ENCODE measurements around the gene DLL4.

The DLL4 gene

DNA sequence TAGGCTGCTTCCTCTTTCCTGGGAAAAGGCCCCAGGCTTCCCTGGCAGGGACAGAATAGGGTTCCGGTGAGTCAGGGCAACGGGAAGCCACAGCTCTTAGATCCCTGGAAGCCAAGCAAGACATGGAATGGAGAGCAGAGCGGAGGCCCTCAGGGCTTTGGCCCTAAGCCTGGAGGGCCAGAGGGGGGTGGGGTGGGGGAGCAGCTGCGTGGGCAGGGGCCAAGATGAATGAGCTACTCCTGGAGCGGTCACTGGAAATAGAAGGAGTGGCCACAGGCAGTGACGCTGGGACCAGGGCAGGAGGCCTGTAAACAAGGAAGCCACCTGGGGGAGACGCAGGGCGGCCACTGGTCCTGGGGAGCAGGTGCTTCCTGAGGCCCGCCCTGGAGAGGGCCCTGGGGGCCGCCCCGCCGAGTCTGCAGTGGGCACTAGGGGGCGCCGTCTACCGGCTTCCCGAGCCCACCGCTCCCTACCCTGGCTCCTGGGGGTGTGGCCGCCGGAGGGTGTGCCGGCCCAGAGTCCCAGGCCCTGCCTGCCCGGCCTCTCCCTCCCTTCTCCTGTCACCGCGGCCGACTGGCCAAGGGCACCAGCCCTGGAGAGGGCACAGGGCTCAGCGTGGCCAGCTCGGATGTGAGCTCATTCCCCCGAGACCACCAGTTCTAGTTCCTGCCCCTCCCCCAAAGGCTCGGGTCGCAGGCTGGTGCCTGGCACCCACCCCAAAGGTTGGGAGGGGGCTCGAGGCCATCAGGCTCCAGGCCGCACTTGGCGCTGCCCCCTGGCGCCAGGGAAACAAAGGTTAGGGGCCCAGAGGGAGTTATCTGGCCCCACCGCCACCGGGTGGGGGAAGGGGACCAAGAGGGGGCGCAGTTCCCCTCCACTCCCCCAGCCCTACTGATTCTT is 22.8 kb upstream of the DLL4 start:
- DNase-seq (ENCODE audit: low spot score) = peak; percentile 94

DNA sequence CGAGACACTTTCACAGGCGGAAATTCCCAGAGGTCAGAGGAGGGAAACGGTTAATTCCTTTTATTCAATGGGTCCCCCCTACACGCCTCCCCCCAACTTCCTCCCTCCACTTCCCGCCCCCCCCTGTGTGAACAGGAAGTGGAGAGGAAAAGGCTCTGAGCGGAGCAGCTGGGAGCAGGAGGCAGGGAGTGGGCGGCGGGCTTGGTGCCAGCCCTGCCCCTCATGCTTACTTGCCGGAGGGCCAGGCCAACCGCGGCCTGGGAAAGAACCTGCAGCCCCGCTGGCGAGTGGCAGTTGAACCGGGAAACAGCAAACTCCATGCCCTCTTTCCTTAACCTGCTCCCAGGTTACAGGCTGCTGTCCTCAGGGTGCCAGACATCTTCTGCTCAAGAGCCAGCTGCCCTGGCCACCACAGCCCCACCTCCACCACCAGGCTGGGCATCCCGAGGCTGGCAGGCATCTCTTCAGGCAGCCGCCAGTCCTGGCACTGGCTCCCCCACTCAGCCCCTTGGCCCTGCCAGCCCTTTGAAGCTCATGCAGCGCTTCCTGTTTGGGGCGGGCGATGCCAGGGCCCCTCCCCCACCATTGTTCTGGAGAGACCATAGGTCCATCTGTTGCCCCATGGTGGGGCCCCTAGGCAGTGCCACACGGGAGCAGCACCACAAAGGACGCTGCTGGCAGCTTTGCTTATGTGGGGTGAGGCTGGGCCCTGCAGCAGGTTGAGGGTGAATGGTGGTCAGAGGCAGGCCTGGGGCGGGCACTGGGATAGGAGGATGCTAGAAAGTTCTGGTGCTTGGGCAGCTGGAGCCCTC is 21.9 kb upstream of the DLL4 start:
- no peak for DNase-seq (ENCODE audit: low spot score)

DNA sequence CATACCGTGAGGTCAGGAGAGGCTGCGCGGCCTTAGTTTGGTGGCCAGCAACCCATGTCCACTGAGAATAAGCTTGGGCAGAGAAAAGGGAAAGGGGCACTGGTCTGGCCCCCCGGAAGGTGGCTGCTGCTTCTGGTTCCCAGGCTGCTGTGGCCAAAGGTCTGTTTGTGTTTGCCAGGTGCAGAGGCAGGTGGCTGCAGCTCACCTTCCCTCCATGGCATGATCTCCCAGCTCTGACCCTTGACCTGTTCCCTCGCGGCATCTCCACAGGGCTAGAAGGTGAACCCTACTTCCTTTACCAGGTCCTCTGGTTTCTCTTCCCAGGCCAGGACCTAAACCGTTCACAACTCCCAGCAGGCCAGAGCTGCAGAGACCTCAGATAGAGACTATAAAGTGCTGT is 21.0 kb upstream of the DLL4 start:
- no peak for DNase-seq (ENCODE audit: low spot score)

DNA sequence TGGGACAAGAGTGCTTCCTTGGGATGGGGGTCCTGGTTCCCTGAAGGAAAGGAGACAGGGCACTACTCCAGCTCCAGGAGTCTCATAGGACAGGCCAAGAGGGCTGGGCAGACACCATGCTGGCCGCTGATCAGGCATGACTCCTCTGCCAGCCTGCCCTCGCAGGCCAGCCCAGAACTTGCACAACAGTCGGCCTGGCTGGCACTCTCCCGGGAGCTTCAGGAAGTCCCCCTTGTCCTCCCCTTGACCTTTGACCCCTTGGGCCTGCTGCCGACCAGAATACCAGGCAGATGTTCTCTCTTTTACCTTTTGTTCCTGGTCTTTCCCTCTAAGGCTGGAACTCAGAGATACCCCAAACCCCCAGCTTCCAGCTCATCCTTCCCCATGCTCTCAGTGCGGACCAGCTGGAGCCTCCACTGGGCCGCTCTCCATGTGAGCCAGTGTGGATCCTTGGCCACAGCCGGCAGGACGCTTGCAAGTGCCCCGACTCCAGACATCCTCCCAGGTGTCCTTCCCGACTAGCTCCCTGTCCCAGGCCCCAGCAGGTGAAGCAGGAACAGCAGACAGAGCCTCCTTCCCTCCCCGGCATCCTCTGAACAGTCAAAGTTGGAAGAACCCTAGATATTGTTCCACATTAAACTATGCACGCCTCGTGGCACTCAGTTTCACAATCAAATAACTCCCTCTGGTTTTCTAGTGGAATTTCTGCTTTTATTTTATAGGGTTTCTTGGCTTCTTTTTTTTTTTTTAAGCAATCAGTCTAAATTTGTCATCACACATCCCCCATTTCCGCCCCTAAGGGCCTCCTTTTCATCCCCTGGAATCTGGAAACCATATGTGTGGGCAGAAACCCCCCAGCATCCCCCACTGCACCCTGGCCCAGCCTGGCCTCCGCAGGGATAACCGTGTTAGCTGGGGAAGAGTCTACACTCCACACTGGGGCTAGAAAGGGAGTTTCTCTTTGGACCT is 19.2 kb upstream of the DLL4 start:
- peak; percentile 37 for DNase-seq (ENCODE audit: low spot score)

DNA sequence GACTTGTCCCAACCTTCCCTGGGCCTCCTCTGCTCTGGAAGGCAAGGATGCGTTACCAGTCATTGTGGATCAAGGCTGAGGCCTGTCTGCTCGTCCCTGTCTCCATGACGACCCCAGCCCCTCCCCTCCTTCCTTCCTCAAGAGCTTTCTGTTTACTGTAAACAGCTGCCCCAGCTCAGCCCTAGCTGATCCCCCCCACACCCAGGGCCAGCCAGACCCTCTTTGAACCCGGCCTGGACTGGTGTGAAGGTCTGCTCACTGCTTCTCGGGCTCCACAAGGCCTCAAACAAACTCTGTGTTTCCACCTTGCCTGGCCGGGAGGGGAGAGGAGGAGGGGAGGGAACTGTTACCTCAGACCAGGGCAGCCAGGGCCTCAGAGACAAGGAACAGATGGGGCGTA is 18.0 kb upstream of the DLL4 start:
- DNase-seq (ENCODE audit: low spot score) = no peak

DNA sequence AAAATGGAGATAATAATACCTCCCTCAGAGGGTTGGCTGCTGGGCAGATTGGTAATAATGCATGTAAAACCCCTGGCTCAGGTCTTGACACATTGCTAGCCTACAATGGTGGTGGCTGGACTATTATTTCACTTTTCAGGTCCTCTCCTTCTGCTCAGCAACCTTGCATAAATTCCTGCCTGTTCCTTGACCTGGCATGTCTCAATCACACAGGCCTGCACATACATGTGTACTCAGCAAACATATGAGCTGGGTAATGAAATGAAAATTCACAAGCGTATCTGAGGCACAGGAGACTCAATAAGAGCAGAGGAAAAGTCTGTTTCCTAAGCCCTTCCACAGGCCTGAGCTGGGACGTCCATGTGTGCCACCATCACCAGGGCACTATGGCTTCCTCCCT is 17.4 kb upstream of the DLL4 start:
- no peak for DNase-seq (ENCODE audit: low spot score)

DNA sequence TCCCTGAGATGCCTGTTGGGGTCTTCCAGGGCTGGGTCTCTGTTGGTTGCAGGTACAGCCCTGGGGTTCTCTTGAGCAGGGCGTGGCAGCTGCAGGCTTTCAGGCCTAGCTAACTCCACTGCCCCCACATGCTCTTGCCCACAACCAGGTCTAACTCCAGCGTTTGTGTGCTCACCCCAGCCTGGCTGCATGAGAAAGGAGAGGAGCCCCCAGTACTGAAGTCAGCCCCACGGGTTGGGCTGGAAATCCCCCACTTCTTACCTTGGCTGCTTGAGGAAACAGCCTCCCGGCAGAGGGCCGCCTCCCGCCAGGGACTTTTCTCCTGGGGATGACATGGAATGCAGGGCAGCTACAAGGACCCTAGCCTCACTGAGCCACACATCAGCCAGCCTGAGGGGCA is 16.7 kb upstream of the DLL4 start:
- DNase-seq (ENCODE audit: low spot score) = no peak

DNA sequence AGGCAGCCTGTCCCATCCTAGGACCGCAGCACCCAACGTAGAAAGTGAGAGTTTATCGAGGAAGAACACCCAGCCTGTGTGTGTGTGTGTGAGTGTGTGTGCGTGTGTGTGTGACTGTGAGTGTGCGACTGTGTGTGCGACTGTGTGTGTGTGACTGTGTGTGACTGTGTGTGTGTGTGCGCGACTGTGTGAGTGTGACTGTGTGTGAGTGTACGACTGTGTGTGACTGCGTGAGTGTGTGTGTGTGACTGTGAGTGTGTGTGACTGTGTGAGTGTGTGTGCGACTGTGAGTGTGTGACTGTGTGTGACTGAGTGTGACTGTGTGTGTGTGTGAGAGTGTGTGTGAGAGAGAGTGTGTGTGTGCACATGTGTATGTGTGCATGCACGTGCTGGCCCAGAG is 15.1 kb upstream of the DLL4 start:
- no peak for DNase-seq (ENCODE audit: low spot score)

DNA sequence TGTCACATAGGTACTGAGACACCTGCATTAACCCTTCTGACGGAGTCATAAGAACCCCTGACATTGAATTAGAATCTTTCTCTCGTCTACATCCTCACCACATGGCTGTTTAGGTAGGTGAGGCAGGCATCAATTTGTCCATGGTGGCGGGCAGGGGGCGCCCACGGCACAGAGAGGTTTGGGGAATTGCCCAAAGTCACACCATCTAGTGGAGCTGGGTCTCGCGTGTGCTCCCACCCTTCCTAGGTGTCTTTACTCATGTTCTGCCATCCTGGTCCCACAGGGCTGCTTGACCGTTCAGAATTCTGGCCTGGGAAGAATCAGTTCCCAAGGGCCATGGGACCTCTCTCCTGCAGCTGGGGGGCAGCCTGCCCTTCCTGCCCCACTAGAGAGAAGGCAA is 14.7 kb upstream of the DLL4 start:
- DNase-seq (ENCODE audit: low spot score) = no peak

DNA sequence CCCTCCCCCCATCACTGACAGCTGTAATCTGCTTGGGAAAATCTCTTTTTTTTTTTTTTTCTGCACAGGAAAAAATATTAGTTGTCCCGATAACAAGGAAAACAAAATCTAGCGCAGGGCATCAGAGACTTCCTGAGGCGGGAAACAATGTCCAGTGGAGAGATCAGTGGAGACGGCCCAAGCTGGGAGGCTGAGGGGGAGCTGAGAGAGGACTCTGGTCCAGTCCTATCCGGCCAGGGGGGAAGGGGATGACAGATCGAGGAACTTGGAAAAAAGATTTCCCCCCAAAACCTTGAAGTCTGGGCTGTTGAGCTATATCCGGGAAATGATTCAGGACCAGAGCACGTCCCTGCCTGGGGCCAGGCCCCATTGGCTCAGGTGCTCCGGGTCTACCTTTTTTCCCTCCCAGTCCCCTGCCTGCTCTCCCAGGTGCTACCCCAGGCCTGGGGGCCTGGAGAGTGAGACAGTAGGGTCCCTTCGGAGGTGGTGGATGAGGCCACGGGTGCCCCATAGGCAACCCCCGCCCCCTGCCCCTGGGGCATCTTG is 14.0 kb upstream of the DLL4 start:
- no peak for DNase-seq (ENCODE audit: low spot score)

DNA sequence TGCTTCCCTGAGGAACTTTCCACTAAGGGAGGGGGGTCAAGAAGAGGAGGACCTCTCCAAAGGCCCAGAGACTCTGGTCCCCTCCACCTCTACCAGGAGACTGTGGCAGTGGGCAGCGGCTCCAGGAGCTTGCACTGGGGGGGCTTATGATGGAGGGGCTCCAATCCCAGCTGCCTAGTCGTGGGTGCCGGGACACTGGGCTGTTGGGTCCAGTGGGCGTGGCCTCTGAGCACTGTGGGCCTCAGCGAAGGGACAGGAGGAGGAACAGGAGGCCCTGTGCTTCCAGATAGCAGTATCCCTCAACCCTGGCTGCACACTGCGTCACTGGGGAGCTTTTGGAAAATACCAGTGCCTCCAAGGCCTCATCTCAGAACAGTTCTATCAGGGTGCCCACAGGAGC is 13.5 kb upstream of the DLL4 start:
- DNase-seq (ENCODE audit: low spot score) = no peak

DNA sequence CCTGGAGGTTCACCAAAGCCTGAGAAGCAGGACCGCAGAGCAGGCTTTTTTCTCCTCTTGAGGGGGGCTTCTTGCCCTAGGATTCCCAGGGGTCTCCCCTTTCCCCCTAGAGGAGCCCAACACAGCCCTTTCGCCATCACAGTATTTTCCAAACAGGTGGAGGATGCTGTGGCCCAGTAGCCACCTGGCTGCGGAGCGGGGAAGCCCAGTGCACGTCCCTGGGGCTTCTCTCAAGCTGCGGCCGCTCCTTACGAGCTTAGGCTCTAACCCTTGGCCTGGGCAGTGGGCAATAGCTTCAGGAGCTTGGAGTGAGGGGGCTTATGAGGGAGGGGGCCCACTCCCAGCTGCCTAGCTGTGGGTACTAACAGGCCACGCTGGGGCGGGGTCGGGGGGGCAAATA is 11.6 kb upstream of the DLL4 start:
- DNase-seq (ENCODE audit: low spot score) = no peak

DNA sequence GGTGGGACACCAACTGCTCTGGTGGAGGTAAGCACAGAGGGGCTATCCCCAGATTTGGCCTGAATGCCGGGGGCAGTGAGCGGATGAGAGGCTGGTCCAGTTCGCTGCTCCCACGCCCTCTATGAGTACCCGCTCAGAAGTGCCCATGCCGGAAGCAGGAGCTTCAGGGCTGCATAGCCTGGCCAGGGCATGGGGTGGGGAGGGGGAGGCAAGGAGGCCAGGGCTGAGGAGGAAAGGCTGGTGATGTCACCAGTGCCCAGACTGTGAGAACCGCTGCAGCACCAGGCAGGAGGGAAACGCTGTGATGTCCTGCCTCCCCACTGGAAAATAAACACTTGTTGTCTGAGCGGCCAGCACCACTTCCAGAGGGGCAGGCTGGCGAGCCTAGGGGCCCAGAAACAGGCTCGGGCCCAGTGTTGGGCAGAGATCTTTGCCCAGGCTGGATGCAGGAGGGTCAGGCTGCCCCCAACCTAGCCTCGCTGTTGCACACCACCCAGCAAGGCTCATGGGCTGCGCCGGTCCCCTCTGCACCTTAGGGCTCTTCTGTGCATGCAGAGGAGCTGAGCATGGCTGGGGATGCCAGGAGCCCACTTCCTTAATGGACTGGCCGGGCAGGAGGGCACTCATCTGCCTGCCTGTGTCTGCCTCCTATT is 10.9 kb upstream of the DLL4 start:
- no peak for DNase-seq (ENCODE audit: low spot score)

DNA sequence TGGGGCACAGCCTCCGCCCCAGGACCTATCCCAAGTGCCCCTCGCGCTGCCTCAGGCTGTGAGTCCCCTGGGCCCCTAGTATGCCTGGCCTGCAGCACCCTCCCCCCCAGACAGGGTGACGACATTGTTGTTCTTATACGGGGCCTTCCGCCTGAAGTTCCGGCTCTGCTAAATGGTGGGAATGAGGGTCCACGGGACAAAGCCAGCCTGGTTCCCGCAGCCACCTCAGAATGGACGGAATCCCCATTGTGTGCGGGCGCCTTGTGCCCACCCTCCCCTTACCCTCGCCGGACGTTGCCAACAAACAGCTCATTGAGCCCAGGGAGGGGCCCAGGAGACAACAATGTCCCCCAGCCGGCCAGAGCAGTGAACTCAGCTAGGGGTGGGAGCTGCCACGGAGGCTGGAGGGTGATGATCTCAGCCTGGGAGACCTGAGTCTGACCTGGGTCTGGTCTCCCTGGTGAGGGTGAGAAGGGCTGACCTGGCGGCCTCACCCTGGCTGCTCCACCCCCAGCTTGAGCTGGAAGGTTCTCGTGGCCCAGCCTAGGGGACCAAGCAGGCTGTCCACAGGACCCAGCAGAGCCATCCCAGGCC is 10.2 kb upstream of the DLL4 start:
- no peak for DNase-seq (ENCODE audit: low spot score)

DNA sequence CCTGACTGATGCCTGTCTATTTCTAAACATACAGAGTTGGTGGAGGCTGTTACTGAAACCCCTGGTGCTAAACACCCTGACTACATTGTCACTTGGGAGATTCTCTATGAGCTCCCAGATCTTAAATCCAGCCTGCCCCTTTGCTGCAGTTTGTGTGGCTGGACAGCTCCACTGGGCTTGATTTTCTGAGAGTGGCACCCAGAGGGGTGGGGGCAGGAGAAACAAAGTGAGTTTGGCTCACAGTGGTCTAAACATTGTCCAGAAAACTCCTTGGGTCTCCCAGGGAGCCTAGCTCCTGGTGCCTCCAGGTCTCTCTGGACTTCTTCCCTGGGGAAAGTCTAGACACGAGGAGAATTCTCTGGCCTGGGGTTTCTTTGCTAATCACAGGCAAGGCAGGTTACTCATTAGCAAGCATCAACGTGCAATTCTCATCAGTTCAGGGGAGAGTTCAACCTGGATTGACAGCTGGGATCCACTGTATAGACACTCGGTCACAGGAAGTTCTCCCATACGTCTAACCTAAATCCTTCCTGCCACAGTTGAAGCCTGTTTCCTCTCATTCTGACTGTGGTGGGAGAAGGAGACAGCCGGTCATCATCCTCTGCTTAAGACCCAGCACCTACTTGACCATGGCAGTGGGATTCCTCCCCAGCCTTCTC is 7.1 kb upstream of the DLL4 start:
- DNase-seq (ENCODE audit: low spot score) = no peak

DNA sequence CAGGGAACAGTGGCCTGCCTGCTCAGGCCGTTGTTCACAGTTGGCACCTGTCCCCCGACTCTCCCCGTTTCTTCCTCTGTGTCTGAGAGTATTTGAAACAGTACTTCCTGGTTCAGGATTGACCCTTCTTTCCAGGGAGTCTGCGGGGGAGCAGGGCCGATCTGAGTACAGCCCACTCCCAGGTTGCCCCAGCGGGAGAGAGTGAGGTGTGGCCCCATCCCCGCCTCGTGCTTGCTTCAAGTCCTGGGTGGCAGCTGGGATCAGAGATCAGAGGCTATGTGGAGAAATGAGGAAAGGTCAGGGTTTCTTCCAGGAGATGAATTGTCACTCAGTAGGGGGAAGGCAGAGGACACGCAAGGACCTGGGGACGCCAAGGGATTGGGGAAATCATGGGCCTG is 6.5 kb upstream of the DLL4 start:
- DNase-seq (ENCODE audit: low spot score) = no peak

DNA sequence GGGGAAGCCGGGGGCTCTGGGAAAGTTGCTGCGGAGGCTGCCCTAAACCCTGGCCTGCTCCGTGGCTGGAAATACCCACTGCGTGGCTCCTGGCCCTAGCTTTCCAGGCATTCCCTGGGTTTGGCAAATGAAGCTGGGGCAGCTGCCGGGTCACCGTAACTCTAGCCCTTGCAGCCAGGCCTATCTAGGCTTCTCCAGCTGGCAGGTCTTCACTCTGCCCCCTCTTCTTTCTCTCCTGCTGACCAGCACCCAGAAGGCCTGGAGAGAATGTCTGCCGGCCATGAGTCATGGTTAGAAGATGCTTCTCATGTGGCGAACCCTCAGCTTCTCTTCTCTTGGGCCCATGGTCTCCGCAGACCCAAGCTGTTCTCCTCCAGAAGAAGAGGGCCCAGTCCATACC is 5.6 kb upstream of the DLL4 start:
- no peak for DNase-seq (ENCODE audit: low spot score)

DNA sequence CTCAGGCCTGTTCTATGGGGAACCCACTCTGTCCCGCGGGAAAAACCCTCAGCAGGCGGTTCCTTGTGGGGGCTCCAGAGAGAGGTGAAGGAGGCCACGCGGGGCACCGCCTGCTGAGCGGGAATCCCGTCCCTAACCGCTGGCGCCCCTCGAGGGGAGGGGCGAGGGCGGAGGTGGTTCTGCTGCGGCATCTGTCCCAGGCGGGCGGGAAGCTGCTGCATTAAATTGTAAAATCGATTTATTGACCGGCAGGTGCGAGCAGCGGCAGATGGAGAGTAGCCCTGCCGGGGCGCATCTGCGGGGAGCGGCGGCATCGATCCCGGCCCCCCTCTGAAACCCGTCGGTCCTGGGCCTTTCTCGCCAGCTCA is 3.7 kb upstream of the DLL4 start:
- DNase-seq (ENCODE audit: low spot score) = no peak

DNA sequence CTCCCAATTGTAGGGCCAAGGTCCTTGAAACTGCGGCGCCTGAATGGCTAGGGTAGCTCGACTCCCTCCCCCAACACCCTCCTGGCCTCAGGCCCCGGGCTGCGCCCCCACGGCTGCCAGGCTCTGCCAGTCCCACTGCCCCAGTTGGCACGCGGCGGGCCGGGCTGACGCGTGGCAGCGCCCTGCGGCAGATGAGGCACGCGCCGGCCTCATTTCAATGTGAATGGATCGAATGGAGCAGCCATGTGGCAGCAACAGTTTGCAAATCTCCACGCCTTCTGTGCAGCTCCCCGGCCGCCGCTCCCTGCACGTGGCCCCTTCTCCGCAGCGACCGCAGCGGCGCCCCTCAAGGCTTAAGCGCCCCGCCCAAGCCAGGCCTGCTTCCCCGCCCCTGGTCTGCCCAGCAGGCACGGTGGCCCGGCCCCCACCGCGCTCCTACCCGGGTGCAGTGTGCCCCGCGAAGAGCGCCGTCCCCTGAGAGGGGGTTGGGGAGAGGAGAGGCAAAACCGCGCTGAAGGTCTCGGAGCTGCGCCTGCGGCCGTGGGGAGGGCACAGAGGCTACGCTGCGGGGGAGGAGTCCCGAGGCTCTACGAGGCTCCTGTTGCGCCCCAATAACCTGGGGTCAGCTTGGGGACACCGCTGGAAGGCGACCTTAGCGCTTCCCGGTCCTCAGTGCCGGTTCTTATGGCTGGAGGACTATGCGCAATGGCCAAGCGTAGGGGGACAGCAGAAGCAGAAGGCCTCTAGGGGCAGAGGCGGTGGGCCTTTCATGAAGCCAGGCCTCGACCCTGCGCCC is 3.1 kb upstream of the DLL4 start:
- peak; percentile 48 for DNase-seq (ENCODE audit: low spot score)
